Raji (cell line): ENCODE measurements around the gene NDUFAF8.

ENCODE experiments used
- POLR2A ChIP-seq: IDR thresholded peaks from 2 replicates; pipeline ENCODE4 v1.6.1; 2011; ENCODE audit warnings: low read depth, low read length, control low read depth; ENCODE audit not compliant: insufficient read depth

NDUFAF8 gene

GRCh38 chr17:81231766-81232581 lies 7.1 kb upstream of the NDUFAF8 start:
- no peak for TF ChIP-seq POLR2A

DNA sequence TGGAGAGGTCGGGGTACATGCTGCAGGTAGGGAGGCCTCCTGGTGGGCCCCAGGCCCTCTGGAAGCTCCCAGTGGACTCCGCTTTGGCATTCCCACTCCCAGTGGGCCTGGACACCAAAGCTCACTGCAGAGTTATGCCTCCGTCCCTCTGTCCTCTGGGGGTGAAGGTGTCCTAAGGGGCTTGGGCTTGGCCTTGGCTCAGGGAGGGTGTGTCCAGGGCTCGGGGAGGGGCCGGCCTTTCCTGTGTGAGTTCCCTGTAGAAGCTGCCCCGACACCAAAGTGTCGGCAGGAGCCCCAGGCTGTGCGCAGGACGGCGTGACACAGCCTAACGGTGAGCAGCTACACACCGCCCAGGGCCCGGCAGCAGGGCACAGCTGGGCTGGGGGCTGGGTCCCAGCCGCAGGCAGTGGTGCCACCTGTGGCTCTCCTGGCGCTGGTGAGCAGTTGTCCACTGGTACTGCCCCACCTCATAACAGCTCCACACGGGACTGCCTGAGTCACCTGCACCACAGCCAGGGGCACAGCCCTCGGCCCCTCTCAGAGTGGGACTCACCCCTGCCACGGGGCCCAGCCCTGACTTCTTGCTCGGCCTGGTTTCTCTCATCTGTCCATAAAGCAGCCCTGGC lies 6.4 kb upstream of the NDUFAF8 start:
- no peak for TF ChIP-seq POLR2A

DNA sequence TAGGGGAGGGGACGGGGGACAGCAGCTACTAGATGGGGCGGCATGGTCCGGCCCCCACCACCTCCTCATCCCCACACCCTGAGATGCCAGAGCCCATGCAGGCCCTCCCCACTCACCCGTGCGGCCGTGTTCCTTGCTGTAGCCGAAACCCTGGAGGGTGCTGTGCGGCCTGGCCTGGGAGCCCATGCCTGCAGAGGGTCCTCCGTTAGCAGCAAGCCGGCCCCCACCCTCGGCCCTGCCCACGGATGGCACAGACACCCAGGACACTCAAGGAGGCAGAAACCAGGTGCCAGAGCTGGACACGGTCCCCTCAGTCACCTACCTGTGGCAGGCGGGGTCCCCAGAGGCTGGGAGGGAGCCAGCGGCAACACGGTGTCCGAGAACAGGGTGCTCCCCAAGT lies 5.8 kb upstream of the NDUFAF8 start:
- no peak for TF ChIP-seq POLR2A

DNA sequence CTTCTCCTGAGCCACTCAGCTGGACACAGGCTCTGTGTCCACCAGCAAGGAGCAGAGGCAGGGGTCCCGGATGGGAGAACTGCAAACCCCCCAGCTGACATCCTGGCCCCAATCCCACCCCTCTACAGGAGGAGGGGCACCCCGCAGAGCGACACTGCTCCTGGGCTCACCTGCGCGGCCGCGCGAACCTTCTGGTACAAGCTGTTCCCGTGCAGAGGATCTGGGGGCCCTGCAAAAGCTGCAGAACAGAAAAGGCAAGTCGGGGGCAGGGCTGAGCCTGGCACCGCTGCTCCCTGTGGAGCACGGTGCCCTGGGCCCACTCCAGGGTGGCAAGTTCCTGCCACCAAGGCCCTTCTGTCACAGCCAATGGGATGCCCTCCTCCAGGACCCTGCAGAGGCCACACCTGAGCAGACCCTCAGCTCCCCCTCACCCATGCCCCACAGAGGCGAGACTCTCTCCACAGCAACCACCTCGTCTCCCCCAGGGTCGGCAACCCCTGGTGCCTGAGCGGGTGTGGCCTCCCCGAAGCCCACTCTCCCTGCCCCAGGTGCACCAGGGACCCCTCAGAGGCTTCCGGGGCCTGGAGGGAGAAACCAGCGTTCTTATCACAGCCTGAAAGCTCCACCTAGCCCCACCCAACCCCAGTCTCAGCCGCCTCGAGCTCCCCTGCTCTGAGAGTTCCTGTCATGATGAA lies 5.2 kb upstream of the NDUFAF8 start:
- TF ChIP-seq POLR2A = no peak

DNA sequence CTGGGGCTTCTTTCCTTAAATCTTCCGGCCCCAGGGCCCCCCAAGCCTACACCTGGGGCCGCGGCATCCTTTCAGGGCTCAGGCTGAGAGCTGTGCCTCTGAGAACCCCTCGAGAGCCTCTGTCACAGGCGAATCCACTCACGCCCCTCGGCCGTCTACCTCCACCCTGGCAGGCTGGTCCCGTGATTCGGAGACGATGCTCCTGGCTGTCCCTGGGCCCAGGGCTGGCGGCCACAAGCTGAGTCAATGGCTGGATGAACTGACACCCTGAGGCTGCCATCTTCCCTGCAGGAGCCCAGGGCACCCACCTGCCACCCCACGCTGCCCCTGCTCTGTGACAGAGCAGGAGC lies 4.6 kb upstream of the NDUFAF8 start:
- TF ChIP-seq POLR2A = no peak

DNA sequence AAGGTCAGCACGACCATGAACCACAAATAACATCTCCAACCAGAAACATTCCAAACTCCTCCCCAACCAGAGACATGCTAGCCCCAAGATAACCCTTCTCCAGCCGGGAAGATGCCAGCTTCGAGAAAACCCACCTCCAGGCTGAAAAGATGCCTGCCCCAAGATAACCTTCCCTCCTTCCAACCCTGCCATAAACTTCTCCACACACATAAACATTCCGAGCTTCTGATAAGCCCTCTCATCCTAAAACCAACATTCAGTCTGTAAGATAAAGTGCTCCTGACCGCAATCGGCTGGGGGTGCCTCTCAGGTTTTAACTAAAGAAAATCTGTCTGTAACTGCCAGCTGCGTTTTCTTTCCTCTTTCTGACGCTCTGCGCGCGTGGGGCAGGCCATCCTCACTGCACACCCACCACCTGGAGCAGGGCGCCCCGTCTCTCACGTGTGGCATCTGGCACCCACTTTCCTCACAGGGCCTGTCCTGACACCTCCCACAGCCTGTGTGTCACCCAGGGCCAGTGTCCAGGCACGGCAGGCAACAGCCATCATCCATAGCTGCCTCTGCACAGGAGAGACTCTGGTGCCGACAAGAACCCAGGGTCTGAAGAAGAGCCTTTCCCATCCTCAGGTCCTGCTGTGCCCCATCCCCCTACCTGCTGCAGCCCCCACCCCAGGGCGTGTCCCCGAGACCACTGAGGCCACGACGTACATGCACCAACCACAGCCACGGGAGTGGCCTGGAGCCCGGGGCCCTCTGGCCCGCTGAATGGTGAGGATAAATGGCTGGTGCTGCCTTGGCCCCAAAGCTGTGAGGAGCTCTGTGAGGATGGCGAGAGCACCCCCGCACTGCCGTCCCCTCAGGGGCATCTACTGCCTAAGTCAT lies 3.9 kb upstream of the NDUFAF8 start:
- TF ChIP-seq POLR2A = no peak

DNA sequence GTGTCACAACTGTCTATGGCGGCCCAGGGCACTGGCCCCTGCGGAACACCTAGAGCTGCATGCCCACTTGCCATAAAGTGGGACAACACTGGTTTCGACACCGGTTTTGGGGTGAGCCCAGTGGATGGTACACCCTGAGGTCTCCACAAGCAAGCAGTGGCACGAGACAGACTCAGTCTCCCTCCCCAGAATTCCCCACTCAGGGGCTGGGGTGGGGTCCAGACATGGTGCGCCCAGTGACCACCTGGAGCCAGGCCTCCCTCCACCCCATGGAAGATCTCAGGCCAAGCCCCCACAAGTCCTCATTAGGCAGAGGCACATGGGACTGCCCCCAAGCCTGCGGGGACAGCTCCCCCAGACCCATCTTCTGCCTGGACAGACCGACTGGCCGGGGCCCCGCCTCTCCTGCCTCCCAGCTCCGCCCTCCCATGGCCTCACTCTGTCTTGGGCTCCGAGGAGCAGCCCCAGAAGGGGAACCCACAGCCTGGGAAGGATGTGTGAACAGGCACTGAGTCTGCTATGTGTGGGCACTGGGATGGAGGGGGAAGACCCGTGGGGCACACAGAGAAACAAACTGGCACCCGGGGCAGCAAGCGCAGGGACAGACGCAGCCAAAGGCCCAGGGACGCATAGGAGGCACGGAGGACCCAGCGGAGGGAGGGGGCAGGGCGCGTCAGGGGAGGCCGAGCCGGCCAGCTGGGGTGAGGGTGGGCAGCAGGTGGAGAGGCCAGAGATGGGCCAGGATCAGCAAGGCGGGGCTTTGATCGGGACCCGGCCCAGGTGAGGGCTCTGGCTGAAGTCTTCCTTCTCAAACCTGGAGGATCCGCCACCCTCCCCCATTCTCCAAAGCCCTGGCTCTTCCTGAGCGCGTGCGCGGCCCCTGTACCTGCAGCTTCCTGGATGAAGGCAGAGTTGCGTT lies 3.0 kb upstream of the NDUFAF8 start:
- TF ChIP-seq POLR2A = no peak

- TF ChIP-seq POLR2A = no peak
Observed at GRCh38 chr17:81236784-81237183, 2.3 kb upstream of the NDUFAF8 start.

DNA sequence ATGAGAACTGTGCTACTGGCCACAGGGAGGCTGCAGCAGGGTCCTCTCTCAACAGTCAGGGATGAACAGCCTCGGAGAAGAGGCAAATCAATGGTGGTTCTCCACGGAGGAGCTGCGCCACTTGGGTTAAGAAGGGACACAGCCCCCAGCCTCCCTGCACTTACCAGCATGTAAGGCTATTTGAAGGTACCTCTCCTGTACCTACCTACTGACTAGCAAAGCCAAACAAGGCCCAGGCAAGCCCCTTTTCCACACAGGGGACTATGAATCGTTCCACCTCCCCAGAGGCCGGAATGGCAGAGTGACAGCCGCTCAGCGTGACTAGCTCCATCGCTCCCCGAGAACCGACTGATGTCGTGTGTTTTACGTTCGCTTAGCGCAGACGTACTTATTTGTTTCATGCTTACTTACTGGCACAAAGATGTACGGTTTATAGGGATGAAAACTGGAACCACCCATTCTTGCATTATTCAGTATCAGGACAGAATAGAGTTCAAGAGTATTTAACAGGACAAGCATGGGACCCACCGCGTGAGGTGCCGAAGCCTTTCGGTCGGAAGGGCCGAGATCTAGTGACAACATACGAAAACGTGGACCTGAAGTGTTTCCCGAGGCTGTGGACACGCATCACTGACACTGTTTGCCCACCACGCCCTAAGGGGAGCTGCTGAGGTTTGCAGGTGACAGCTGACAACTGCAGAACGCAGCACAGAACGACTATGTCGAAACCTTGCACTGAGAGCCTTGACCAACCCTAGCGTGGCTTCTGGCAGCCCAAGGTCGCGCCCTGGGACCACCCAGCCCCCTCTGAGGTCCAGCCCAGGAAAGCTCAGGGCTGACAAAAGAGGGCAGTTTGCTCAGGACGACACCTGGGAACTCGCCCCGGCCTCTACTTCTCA lies 1.3 kb upstream of the NDUFAF8 start:
- TF ChIP-seq POLR2A = no peak

DNA sequence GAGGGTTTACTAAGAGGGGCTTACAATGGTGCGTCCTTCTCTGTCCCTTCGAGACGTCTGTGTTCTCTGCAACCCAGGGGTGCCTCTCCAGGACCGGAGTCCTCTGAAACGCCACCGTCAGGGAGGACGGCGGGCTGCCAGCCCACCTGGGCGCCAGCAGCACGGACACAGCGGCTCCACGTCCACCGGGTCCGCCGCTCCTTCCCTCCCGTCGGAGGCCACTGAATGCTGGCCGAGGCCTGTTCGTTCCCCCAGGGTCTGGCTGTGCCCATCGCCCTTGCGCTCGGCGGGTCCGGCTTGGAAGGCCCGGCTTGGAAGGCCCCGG lies 666 bp upstream of the NDUFAF8 start:
- TF ChIP-seq POLR2A = no peak

GRCh38 chr17:81239714-81240555 lies 817 bp downstream of the NDUFAF8 start:
- TF ChIP-seq POLR2A = peak; percentile 48

DNA sequence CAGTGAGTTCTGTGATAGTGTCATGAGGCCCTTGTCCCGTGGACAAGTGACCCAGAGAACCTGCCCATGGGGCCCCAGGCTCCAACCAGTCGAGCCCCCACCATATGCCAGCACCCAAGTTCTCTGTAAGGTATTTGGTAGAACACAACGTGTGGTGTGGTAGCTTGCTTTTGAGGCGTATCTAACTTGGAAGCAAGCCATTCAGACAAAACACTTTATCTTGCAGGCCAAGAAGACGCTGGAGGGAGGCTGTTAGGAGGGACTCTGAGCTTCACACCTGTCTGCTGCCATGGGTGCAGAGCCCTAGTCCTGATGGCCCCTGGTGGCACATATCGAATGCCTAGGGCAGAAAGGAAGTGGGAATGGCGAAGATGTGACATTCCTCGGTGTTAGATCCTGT lies 1.6 kb downstream of the NDUFAF8 start:
- no peak for TF ChIP-seq POLR2A
